Large intestine (tissue), 3 donors: ENCODE data around the gene TBC1D2. TPM values are rescaled to one million over a fixed set of nuclear protein-coding genes. Genes with fewer than 3 reads are reported as not detected.

Experiments used
- DNase-seq, 2 donors: peaks; one replicate each; pipeline versions ENCODE4 v3.0.0 to v3.0.0-alpha.2; 2013
- H3K27ac ChIP-seq: one replicate; pipeline ENCODE4 v1.5.1; 2013; ENCODE audit warnings: low read length
- H3K27me3 ChIP-seq: 2 replicates; pipeline ENCODE4 v1.6.1; 2013; ENCODE audit warnings: low read length; ENCODE audit not compliant: control insufficient read depth, insufficient read depth
- H3K36me3 ChIP-seq: 2 replicates; pipeline ENCODE4 v1.6.1; 2013; ENCODE audit warnings: low read length; ENCODE audit not compliant: control insufficient read depth, insufficient read depth
- H3K4me1 ChIP-seq: one replicate; pipeline ENCODE4 v1.6.1; 2013; ENCODE audit warnings: low read length; ENCODE audit not compliant: control insufficient read depth, insufficient read depth
- H3K4me3 ChIP-seq: one replicate; pipeline ENCODE4 v1.5.1; 2013; ENCODE audit warnings: low read length
- H3K9me3 ChIP-seq: one replicate; pipeline ENCODE4 v1.6.1; 2013; ENCODE audit warnings: mild to moderate bottlenecking, low read depth, low read length, moderate library complexity; ENCODE audit not compliant: control insufficient read depth
- WGBS: methylation state at CpG from one replicate; pipeline ENCODE4 v1.1.5; 2013; ENCODE audit warnings: low lambda C conversion rate; ENCODE audit not compliant: insufficient coverage; 5-methylcytosine and 5-hydroxymethylcytosine counted together
- polyA plus RNA-seq: library from polyadenylated mRNA; unstranded; fragments of 120-200 nt; gene quantifications from one replicate; pipeline ENCODE4 v1.2.1, GENCODE V29; 2013

Gene TBC1D2
- polyA plus RNA-seq, 1 donor, result 30.1 TPM

DNA sequence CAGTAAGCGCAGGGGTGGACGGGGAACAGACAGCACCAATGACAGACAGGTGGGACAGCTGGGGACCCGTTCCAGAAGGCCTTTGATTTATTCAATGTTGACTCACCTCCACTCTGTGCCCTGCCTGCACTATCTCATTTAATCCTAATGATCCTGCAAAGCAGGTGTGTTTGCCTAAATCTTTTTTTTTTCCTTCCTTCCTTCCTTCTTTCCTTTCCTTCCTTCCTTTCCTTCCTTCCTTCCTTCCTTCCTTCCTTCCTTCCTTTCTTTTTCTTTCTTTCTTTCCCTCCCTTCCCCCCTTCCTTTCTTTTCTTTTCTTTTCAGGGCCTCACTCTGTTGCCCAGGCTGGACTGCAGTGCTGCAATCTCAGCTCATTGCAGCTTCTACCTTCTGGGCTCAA, 45.9 kb downstream of the TBC1D2 start:
- WGBS, result no CpG with 5 or more reads among the region's 3 CpGs
- Histone ChIP-seq H3K27ac (no peak overlapping the region), H3K4me3 (no peak overlapping the region), H3K36me3 (peaks cover 53% of the 10 kb centered on the region), H3K4me1 (peaks cover 6% of the 10 kb centered on the region), H3K27me3 (no peaks in the 10 kb centered on the region), H3K9me3 (peaks cover 4% of the 10 kb centered on the region)
- DNase-seq, result no peak

DNA sequence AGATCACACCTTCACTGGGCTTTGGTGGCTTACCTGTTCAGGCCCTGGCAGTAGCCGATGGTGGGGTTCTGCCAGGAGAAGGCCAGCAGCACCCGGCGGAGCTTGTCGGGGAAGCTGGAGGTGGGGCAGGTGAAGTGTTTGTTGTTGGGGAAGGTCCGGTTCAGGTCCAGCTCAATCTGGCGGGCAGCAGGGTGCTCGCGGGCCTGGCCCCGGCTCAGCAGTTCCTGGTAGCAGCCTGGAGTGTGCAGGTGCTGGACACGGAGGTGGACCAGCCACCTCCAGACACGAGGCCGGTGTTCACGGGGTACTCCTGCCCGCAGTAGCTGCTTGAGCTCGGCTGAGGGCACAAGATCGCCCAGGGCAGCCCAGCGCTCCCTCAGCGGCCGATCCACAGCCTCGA, 46.8 kb downstream of the TBC1D2 start:
- H3K4me3 ChIP-seq, result no peak overlapping the region
- peaks cover 53% of the 10 kb centered on the region for H3K36me3 ChIP-seq
- H3K9me3 ChIP-seq, result peaks cover 4% of the 10 kb centered on the region
- no CpG with 5 or more reads among the region's 20 CpGs for WGBS
- DNase-seq, result no peak
- H3K27ac ChIP-seq, result no peak overlapping the region
- peaks cover 6% of the 10 kb centered on the region for H3K4me1 ChIP-seq
- no peaks in the 10 kb centered on the region for H3K27me3 ChIP-seq

DNA sequence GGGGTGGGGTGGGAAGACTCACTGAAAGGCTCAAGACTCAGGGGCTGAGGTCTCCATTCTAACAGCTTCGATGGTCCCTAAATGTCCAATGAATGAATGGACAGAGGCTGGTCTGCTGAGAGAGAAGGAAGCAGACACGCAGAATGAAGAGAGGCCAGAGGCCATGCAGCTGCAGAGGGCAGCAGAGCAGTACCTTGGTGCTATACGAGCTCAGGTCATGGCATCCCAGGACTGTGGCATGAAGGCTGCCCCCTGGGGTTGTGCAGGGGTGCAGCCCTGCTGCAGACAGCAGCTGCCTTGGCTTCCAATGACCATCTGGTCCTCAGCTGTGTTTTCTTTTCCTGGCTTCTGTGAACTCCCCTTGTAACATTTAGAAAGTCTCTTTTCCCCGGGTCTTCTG, 47.8 kb downstream of the TBC1D2 start:
- peaks cover 56% of the 10 kb centered on the region for H3K36me3 ChIP-seq
- no peak overlapping the region for H3K27ac ChIP-seq
- WGBS, result no CpG with 5 or more reads among the region's 4 CpGs

DNA sequence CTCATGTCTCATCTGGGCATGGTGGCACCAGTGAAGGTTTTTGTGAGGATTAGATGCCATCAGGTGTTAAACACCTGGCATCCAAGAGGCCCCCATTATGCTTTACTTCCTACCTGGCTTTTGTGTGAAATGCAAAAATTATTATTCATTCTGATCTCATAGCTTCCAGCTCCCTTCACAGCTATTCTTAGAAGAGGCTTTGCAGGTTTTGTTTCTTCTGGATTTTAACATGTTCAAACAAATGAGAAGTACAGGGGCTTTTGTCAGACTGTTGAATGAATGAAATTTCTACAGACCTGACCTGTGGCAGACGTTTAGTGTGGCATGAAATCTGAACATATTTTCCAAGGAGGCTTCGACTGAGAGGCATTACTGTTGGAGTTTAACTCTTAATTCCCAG, 48.7 kb downstream of the TBC1D2 start:
- Histone ChIP-seq H3K4me3 (no peak overlapping the region), H3K9me3 (peaks cover 4% of the 10 kb centered on the region), H3K36me3 (peaks cover 56% of the 10 kb centered on the region), H3K27me3 (no peaks in the 10 kb centered on the region), H3K27ac (no peak overlapping the region), H3K4me1 (peaks cover 2% of the 10 kb centered on the region)
- WGBS, result no CpG with 5 or more reads among the region's 2 CpGs
- DNase-seq, result no peak

More for the DNA sequence above, 47.8 kb downstream of the TBC1D2 start:
- Histone ChIP-seq H3K9me3 (peaks cover 4% of the 10 kb centered on the region), H3K4me1 (peaks cover 6% of the 10 kb centered on the region), H3K27me3 (no peaks in the 10 kb centered on the region), H3K4me3 (no peak overlapping the region)
- DNase-seq, result no peak

DNA sequence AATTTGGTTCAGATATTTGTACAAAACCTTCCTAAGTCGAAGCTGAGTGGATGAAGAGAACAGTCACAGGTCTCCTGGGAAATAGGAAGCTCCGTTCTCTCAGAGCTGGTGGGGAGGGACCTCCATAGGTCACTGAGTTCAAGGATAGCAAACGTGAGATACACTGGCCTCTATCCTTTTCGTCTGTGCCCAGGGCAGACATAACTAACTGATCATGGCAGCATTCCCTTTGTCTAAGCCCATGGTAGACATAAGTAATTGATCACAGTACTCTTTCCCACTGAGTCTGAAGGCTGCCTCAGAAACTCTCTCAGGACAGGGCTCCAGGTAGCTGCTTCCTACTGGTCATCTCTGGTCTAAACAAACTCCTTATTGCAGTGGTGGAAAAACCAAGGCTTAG, 50.8 kb downstream of the TBC1D2 start:
- no CpG with 5 or more reads among the region's 4 CpGs for WGBS
- H3K27ac ChIP-seq, result no peak overlapping the region
- peaks cover 2% of the 10 kb centered on the region for H3K4me1 ChIP-seq
- no peak for DNase-seq
- no peak overlapping the region for H3K4me3 ChIP-seq
- peaks cover 4% of the 10 kb centered on the region for H3K9me3 ChIP-seq
- H3K27me3 ChIP-seq, result no peaks in the 10 kb centered on the region
- peaks cover 52% of the 10 kb centered on the region for H3K36me3 ChIP-seq

DNA sequence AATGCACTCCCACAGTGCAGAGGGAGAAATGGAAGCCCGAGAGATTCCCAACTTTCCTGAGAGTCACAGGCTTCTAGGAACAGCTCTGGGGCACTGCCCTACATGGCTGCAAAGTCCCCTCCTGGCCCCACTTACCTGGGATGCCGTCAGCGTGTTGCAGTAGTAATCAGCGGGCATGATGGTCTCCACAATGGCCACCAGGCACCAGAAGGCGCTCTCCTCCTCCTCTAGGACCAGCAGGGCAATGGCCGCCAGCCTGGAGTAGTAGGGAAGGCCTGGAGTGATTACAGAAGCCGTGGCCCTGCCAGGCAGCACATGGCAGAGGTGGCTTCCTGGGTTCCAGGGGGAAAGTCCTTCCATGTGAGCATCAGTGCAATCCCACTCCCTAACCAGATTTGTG, 52.3 kb downstream of the TBC1D2 start:
- H3K27me3 ChIP-seq, result no peaks in the 10 kb centered on the region
- H3K4me1 ChIP-seq, result peaks cover 2% of the 10 kb centered on the region
- WGBS, result no CpG with 5 or more reads among the region's 7 CpGs
- H3K36me3 ChIP-seq, result peaks cover 52% of the 10 kb centered on the region
- no peak for DNase-seq
- no peak overlapping the region for H3K27ac ChIP-seq
- no peak overlapping the region for H3K4me3 ChIP-seq
- no peaks in the 10 kb centered on the region for H3K9me3 ChIP-seq

DNA sequence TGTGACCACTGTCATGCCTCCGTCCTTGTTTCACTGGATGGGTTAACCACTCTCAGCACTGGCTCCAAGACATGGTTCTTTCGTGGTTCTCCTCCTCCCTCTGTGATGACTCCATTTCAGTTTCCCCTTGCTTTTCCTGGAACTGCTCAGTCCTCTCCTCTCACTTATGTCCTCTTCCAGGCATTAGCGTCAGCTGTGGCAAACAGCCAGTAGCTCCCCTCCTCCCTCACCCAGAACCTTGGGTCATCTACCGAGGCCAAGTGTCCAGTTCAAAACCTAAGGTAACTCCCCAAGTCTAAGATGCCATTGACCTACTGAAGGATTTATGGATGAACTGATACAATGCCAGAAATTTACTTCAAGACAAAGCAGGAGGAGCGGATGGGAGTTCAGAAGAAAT, 53.2 kb downstream of the TBC1D2 start:
- Histone ChIP-seq H3K9me3 (no peaks in the 10 kb centered on the region), H3K27me3 (no peaks in the 10 kb centered on the region), H3K4me1 (peaks cover 2% of the 10 kb centered on the region), H3K36me3 (peaks cover 50% of the 10 kb centered on the region), H3K27ac (no peak overlapping the region), H3K4me3 (no peak overlapping the region)
- 100% methylated on average over 1 of the region's 5 CpGs for WGBS
- no peak for DNase-seq

DNA sequence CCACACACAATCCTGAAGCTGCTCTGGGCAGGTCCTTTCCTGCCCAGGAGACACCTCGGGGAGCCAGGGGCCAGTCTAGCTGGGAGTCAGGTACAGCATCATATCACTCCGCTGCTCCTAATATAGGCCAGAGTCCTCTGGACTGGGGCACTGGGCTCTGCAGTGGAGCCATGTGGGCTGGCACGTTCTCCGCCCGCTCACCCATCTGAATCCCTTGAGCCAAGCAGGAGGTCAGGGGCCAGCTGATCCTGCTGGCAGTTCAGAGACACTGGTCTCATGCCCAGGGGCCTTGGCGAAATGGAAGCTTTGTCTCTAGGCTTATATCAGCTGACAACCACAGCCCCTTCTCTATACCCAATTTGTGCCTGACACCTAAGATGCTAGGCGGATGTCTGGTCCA, 53.7 kb downstream of the TBC1D2 start:
- no CpG with 5 or more reads among the region's 7 CpGs for WGBS
- no peaks in the 10 kb centered on the region for H3K27me3 ChIP-seq
- no peak overlapping the region for H3K27ac ChIP-seq
- peaks cover 2% of the 10 kb centered on the region for H3K4me1 ChIP-seq
- DNase-seq, result no peak
- no peaks in the 10 kb centered on the region for H3K9me3 ChIP-seq
- H3K4me3 ChIP-seq, result no peak overlapping the region
- peaks cover 51% of the 10 kb centered on the region for H3K36me3 ChIP-seq

DNA sequence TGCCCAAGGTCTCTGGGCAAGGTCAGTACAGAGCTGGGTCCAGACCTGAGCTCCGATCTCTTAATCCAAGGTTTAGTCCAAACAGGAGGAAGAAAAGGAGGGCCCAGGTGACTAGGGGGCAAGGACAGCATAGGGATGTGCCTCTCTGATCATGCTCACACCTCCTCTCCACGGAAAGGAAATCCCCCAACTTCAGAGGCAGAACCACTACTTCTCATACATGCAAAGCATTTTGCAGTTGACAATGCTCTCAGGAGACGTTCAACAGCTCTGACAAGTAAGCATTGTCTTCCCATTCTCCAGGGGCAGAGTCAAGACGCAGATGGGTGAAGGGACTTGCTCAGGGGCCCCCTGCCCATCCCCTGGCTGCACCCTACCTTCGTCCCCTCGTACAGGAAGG, 54.3 kb downstream of the TBC1D2 start:
- WGBS, result no CpG with 5 or more reads among the region's 6 CpGs
- no peak overlapping the region for H3K27ac ChIP-seq
- H3K36me3 ChIP-seq, result peaks cover 51% of the 10 kb centered on the region

DNA sequence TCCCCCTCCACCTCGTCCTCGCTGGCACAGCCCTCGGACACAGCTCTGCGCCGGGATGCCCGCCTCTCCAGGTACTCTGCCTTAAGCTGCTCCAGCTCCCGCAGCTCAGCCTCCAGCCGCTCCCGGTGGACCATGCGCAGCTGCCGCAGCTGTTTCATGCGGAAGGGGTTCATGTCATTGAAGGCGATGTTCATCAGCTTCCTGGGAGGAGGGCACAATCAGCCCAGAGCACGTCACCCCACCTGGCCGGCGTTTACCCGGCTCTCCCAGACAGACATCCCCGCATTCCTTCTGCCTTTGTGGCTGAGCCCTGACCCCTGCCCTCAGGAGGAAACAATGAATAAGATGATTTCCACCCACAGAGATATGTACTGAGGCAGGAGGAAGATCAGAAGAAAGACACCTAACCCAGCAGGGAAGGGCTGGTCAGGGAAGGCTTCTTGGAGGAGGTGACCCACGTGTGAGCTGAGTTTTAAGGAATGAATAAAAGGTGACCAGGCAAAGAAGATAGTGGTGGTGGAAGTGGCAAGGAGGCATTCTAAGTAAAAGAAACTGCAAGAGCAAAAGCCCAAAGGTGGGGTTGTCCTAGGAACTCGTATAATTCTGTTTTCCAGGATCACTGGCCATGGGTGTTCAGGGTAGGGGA, 55.9 kb downstream of the TBC1D2 start:
- no peaks in the 10 kb centered on the region for H3K9me3 ChIP-seq
- WGBS, result 57% methylated on average over 1 of the region's 20 CpGs
- no peaks in the 10 kb centered on the region for H3K4me1 ChIP-seq

More for the DNA sequence above, 54.3 kb downstream of the TBC1D2 start:
- H3K4me1 ChIP-seq, result no peaks in the 10 kb centered on the region
- H3K9me3 ChIP-seq, result no peaks in the 10 kb centered on the region
- DNase-seq, result no peak
- H3K4me3 ChIP-seq, result no peak overlapping the region
- no peaks in the 10 kb centered on the region for H3K27me3 ChIP-seq

DNA sequence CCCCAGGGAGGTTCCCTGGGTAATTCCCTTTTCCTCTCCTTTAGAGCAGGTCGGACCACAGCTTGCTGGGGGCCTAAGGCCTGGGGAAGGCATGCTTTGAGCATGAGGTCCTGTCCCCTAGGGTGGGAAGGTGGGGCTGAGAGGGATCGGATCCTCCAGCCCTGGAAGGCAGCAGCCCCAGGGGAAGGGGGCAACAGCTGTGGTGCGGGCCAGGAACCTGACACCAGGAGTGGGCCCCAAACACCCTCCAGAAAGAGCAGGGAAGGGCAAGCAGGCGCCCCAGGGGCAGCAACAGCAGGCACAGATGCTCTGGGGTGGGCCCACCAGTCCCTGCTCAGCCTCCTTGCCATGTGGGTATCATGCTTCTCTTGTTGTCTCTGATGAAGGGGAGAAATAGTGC, 59.8 kb downstream of the TBC1D2 start:
- Histone ChIP-seq H3K27ac (no peak overlapping the region), H3K9me3 (no peaks in the 10 kb centered on the region), H3K4me1 (peaks cover 7% of the 10 kb centered on the region), H3K36me3 (peaks cover 22% of the 10 kb centered on the region), H3K27me3 (peaks cover 4% of the 10 kb centered on the region), H3K4me3 (no peak overlapping the region)
- WGBS, result no CpG with 5 or more reads among the region's 4 CpGs
- DNase-seq, result no peak

More for the DNA sequence above, 55.9 kb downstream of the TBC1D2 start:
- Histone ChIP-seq H3K27me3 (no peaks in the 10 kb centered on the region), H3K27ac (no peak overlapping the region), H3K4me3 (no peak overlapping the region), H3K36me3 (peaks cover 45% of the 10 kb centered on the region)
- no peak for DNase-seq
